ENCODE data around the gene SULT1C3.

SULT1C3 gene

GRCh38 chr2:108239786-108240185 lies at the start of gene SULT1C3:
Gene SULT1C3, plus strand, starts transcription at chr2:108239968. Its CDS starts 7,227 bp downstream, at chr2:108247195.
- no peak for DNase-seq

- no peak for DNase-seq
Measured at GRCh38 chr2:108193251-108193650, 46.5 kb upstream of the SULT1C3 start.

- DNase-seq, result no peak
Measured at GRCh38 chr2:108194409-108195132, 45.2 kb upstream of the SULT1C3 start.

- no peak for DNase-seq
Measured at GRCh38 chr2:108195133-108195439, 44.7 kb upstream of the SULT1C3 start.

GRCh38 chr2:108199726-108200125 lies 40.0 kb upstream of the SULT1C3 start:
- DNase-seq, result no peak

GRCh38 chr2:108200569-108200968 lies 39.2 kb upstream of the SULT1C3 start:
- DNase-seq, result no peak

- DNase-seq, result no peak
Measured at GRCh38 chr2:108212671-108213070, 27.1 kb upstream of the SULT1C3 start.

GRCh38 chr2:108215794-108216211 lies 24.0 kb upstream of the SULT1C3 start:
- DNase-seq, result no peak

- DNase-seq, result no peak
Measured at GRCh38 chr2:108217211-108217610, 22.6 kb upstream of the SULT1C3 start.

GRCh38 chr2:108219688-108220087 lies 20.1 kb upstream of the SULT1C3 start:
- no peak for DNase-seq

- no peak for DNase-seq
Measured at GRCh38 chr2:108220191-108220590, 19.6 kb upstream of the SULT1C3 start.

GRCh38 chr2:108220942-108221541 lies 18.7 kb upstream of the SULT1C3 start:
- no peak for DNase-seq

- no peak for DNase-seq
Measured at GRCh38 chr2:108222261-108222660, 17.5 kb upstream of the SULT1C3 start.

- no peak for DNase-seq
Measured at GRCh38 chr2:108223573-108223972, 16.2 kb upstream of the SULT1C3 start.

- DNase-seq, result no peak
Measured at GRCh38 chr2:108224022-108224421, 15.7 kb upstream of the SULT1C3 start.

- no peak for DNase-seq
Measured at GRCh38 chr2:108226564-108226963, 13.2 kb upstream of the SULT1C3 start.

GRCh38 chr2:108228006-108228405 lies 11.8 kb upstream of the SULT1C3 start:
- DNase-seq, result no peak

GRCh38 chr2:108228537-108228936 lies 11.2 kb upstream of the SULT1C3 start:
- no peak for DNase-seq

- DNase-seq, result no peak
Measured at GRCh38 chr2:108229875-108230274, 9.9 kb upstream of the SULT1C3 start.

GRCh38 chr2:108235577-108235976 lies 4.2 kb upstream of the SULT1C3 start:
- no peak for DNase-seq

GRCh38 chr2:108236676-108237335 lies 3.0 kb upstream of the SULT1C3 start:
- DNase-seq, result no peak

GRCh38 chr2:108240966-108241365 lies 1.2 kb downstream of the SULT1C3 start:
- no peak for DNase-seq

GRCh38 chr2:108243566-108243965 lies 3.8 kb downstream of the SULT1C3 start:
- DNase-seq, result no peak

GRCh38 chr2:108244667-108245414 lies 5.1 kb downstream of the SULT1C3 start:
- no peak for DNase-seq

All from stimulated activated CD8-positive, alpha-beta memory T cell treated with anti-CD3 and anti-CD28 coated beads, Interleukin-4, amount 100 ng/mL, for 48 hours (primary cell).